ENCODE measurements around the gene SPINK8. TPM values are rescaled to one million over a fixed set of nuclear protein-coding genes. Genes with fewer than 3 reads are reported as not detected.

The SPINK8 gene
- total and polyA plus RNA-seq, 4 donors: not detected

DNA sequence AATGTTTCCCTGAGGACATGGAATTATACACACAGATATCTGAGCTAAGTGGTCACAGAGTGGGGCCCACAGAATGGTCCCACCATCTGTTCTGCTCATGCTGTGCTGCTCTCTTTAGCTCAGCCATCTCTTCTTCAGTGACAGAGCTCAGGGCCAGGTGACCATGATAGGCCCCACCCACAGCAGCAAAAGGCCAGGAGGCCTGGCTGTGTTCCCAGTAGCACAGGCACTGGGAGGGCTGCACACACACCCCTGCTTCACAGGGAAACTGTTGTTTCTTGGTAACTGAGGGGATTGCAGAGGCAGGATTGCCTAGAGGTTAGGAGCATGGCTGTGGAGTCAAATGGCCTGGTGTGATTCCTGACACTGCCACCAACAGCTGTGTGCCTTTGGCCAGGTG lies 33.7 kb upstream of the SPINK8 start:
- Histone ChIP-seq H3K4me3 (ENCODE audit: low read depth in 1 of 3, low read length in 3 of 3) (no peak overlapping the region), H3K9ac (ENCODE audit: low read depth in 1 of 2, low read length in 2 of 2) (no peak overlapping the region), H3K9me3 (ENCODE audit: control insufficient read depth in 4 of 4, low read length in 3 of 4) (peaks cover 0 to 2% (median 0%) of the 10 kb centered on the region in 4 donors), H3K36me3 (ENCODE audit: control insufficient read depth in 4 of 4, insufficient read depth in 3 of 4, low read depth in 1 of 4, low read length in 3 of 4) (no peaks in the 10 kb centered on the region), H3K27me3 (ENCODE audit: control insufficient read depth in 4 of 4, insufficient read depth in 4 of 4, low read length in 3 of 4) (no peaks in the 10 kb centered on the region), H3K27ac (ENCODE audit: low read depth in 1 of 2, low read length in 2 of 2) (no peak overlapping the region), H3K4me1 (ENCODE audit: control insufficient read depth in 4 of 4, insufficient read depth in 4 of 4, low read length in 3 of 4) (no peaks in the 10 kb centered on the region)
- TF ChIP-seq RAD21 (IDR thresholded peaks at IDR 0.05) (no peak), RXRA (IDR thresholded peaks at IDR 0.05) (no peak), GABPA (IDR thresholded peaks at IDR 0.05 in 1 of 2, conservative IDR thresholded peaks at IDR 0.05 in 1 of 2) (no peak), JUND (IDR thresholded peaks at IDR 0.05) (no peak), HNF4G (IDR thresholded peaks at IDR 0.05) (no peak), HNF4A (conservative IDR thresholded peaks at IDR 0.05) (no peak), EGR1 (IDR thresholded peaks at IDR 0.05; ENCODE audit: low read depth in 2 of 2) (no peak), SP1 (IDR thresholded peaks at IDR 0.05) (no peak), TAF1 (conservative IDR thresholded peaks at IDR 0.05) (no peak), NR2F2 (IDR thresholded peaks at IDR 0.05) (no peak), FOXA1 (IDR thresholded peaks at IDR 0.05) (no peak), YY1 (IDR thresholded peaks at IDR 0.05) (no peak), FOXA2 (IDR thresholded peaks at IDR 0.05) (no peak)
- TF ChIP-seq, protein P1, sequence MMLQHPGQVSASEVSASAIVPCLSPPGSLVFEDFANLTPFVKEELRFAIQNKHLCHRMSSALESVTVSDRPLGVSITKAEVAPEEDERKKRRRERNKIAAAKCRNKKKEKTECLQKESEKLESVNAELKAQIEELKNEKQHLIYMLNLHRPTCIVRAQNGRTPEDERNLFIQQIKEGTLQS (IDR thresholded peaks at IDR 0.05): no peak
- TF ChIP-seq, protein P2, sequence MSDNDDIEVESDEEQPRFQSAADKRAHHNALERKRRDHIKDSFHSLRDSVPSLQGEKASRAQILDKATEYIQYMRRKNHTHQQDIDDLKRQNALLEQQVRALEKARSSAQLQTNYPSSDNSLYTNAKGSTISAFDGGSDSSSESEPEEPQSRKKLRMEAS (IDR thresholded peaks at IDR 0.05): no peak
- TF ChIP-seq, protein P3, sequence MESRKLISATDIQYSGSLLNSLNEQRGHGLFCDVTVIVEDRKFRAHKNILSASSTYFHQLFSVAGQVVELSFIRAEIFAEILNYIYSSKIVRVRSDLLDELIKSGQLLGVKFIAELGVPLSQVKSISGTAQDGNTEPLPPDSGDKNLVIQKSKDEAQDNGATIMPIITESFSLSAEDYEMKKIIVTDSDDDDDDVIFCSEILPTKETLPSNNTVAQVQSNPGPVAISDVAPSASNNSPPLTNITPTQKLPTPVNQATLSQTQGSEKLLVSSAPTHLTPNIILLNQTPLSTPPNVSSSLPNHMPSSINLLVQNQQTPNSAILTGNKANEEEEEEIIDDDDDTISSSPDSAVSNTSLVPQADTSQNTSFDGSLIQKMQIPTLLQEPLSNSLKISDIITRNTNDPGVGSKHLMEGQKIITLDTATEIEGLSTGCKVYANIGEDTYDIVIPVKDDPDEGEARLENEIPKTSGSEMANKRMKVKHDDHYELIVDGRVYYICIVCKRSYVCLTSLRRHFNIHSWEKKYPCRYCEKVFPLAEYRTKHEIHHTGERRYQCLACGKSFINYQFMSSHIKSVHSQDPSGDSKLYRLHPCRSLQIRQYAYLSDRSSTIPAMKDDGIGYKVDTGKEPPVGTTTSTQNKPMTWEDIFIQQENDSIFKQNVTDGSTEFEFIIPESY (IDR thresholded peaks at IDR 0.05): no peak
- TF ChIP-seq, protein P4, sequence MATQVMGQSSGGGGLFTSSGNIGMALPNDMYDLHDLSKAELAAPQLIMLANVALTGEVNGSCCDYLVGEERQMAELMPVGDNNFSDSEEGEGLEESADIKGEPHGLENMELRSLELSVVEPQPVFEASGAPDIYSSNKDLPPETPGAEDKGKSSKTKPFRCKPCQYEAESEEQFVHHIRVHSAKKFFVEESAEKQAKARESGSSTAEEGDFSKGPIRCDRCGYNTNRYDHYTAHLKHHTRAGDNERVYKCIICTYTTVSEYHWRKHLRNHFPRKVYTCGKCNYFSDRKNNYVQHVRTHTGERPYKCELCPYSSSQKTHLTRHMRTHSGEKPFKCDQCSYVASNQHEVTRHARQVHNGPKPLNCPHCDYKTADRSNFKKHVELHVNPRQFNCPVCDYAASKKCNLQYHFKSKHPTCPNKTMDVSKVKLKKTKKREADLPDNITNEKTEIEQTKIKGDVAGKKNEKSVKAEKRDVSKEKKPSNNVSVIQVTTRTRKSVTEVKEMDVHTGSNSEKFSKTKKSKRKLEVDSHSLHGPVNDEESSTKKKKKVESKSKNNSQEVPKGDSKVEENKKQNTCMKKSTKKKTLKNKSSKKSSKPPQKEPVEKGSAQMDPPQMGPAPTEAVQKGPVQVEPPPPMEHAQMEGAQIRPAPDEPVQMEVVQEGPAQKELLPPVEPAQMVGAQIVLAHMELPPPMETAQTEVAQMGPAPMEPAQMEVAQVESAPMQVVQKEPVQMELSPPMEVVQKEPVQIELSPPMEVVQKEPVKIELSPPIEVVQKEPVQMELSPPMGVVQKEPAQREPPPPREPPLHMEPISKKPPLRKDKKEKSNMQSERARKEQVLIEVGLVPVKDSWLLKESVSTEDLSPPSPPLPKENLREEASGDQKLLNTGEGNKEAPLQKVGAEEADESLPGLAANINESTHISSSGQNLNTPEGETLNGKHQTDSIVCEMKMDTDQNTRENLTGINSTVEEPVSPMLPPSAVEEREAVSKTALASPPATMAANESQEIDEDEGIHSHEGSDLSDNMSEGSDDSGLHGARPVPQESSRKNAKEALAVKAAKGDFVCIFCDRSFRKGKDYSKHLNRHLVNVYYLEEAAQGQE (IDR thresholded peaks at IDR 0.05): no peak
- DNase-seq (ENCODE audit: low spot score): peak; percentile 41

DNA sequence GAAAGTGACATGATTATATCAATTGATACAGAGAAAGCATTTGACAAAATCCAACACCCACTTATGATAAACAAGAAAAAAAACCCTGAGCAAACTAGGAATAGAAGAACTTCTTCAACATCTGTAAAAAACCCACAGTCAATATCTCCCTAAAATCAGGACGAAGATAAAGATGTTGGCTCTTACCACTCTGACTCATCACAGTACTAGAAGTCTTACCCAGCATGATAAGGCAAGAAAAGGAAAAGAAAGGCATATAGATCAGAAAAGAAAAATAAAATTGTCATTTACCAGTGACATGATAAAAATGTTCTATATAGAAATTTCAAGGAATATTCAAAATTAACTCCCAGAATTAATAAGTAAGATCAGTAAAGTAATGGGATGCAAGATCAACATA lies 31.4 kb upstream of the SPINK8 start:
- Histone ChIP-seq H3K27me3 (ENCODE audit: control insufficient read depth in 4 of 4, insufficient read depth in 4 of 4, low read length in 3 of 4) (no peaks in the 10 kb centered on the region), H3K36me3 (ENCODE audit: control insufficient read depth in 4 of 4, insufficient read depth in 3 of 4, low read depth in 1 of 4, low read length in 3 of 4) (no peaks in the 10 kb centered on the region), H3K9ac (ENCODE audit: low read depth in 1 of 2, low read length in 2 of 2) (no peak overlapping the region), H3K4me3 (ENCODE audit: low read depth in 1 of 3, low read length in 3 of 3) (no peak overlapping the region), H3K27ac (ENCODE audit: low read depth in 1 of 2, low read length in 2 of 2) (no peak overlapping the region), H3K4me1 (ENCODE audit: control insufficient read depth in 4 of 4, insufficient read depth in 4 of 4, low read length in 3 of 4) (no peaks in the 10 kb centered on the region), H3K9me3 (ENCODE audit: control insufficient read depth in 4 of 4, low read length in 3 of 4) (peaks cover 0 to 6% (median 0%) of the 10 kb centered on the region in 4 donors)
- TF ChIP-seq, protein P5, sequence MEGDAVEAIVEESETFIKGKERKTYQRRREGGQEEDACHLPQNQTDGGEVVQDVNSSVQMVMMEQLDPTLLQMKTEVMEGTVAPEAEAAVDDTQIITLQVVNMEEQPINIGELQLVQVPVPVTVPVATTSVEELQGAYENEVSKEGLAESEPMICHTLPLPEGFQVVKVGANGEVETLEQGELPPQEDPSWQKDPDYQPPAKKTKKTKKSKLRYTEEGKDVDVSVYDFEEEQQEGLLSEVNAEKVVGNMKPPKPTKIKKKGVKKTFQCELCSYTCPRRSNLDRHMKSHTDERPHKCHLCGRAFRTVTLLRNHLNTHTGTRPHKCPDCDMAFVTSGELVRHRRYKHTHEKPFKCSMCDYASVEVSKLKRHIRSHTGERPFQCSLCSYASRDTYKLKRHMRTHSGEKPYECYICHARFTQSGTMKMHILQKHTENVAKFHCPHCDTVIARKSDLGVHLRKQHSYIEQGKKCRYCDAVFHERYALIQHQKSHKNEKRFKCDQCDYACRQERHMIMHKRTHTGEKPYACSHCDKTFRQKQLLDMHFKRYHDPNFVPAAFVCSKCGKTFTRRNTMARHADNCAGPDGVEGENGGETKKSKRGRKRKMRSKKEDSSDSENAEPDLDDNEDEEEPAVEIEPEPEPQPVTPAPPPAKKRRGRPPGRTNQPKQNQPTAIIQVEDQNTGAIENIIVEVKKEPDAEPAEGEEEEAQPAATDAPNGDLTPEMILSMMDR (IDR thresholded peaks at IDR 0.05; ENCODE audit: low read depth, low read length, missing input control): no peak
- TF ChIP-seq FOXA1 (IDR thresholded peaks at IDR 0.05): no peak
- TF ChIP-seq RAD21 (IDR thresholded peaks at IDR 0.05): no peak
- TF ChIP-seq, protein P4 (IDR thresholded peaks at IDR 0.05): no peak
- TF ChIP-seq EGR1 (IDR thresholded peaks at IDR 0.05; ENCODE audit: low read depth in 2 of 2): no peak
- no peak for TF ChIP-seq GABPA (IDR thresholded peaks at IDR 0.05 in 1 of 2, conservative IDR thresholded peaks at IDR 0.05 in 1 of 2)
- TF ChIP-seq NR2F2 (IDR thresholded peaks at IDR 0.05): no peak
- WGBS: 51% methylated on average over 1 of the region's 1 CpG
- DNase-seq (ENCODE audit: low spot score): no peak

All from liver (tissue), 9 donors.